HG03575 (cell line): ENCODE results near the gene MAP3K7.

ENCODE experiments used
- ATAC-seq: cut with Tn5 transposase; IDR thresholded peaks from one replicate; pipeline ENCODE4 v1.9.1; 2021; ENCODE audit not compliant: unreplicated experiment, insufficient number of reproducible peaks, low FRiP score; ENCODE audit errors: extremely low read depth

The MAP3K7 gene

GRCh38 chr6:90537027-90537426 lies 49.8 kb downstream of the MAP3K7 start:
- no peak for ATAC-seq

- no peak for ATAC-seq
Measured at GRCh38 chr6:90536520-90536919, 50.4 kb downstream of the MAP3K7 start.

GRCh38 chr6:90534337-90535025 lies 52.4 kb downstream of the MAP3K7 start:
- no peak for ATAC-seq

- ATAC-seq: no peak
Measured at GRCh38 chr6:90533615-90534336, 53.1 kb downstream of the MAP3K7 start.

GRCh38 chr6:90530882-90531281 lies 56.0 kb downstream of the MAP3K7 start:
- no peak for ATAC-seq

- ATAC-seq: no peak
Measured at GRCh38 chr6:90525421-90525820, 61.5 kb downstream of the MAP3K7 start.

GRCh38 chr6:90523779-90524310 lies 63.0 kb downstream of the MAP3K7 start:
- ATAC-seq: no peak

GRCh38 chr6:90521955-90522354 lies 64.9 kb downstream of the MAP3K7 start:
- ATAC-seq: no peak

GRCh38 chr6:90516074-90516660 lies 70.7 kb downstream of the MAP3K7 start:
- ATAC-seq: no peak

GRCh38 chr6:90514496-90514895 lies 72.4 kb downstream of the MAP3K7 start:
- no peak for ATAC-seq

GRCh38 chr6:90508753-90509152 lies 78.1 kb downstream of the MAP3K7 start:
- ATAC-seq: no peak

GRCh38 chr6:90502866-90503407 lies 83.9 kb downstream of the MAP3K7 start:
- ATAC-seq: no peak

- no peak for ATAC-seq
Measured at GRCh38 chr6:90502381-90502780, 84.5 kb downstream of the MAP3K7 start.

GRCh38 chr6:90500458-90500857 lies 86.4 kb downstream of the MAP3K7 start:
- no peak for ATAC-seq

GRCh38 chr6:90497411-90497810 lies 89.5 kb downstream of the MAP3K7 start:
- no peak for ATAC-seq

GRCh38 chr6:90496258-90497016 lies 90.4 kb downstream of the MAP3K7 start:
- ATAC-seq: no peak

GRCh38 chr6:90495216-90495817 lies 91.6 kb downstream of the MAP3K7 start:
- ATAC-seq: no peak

- no peak for ATAC-seq
Measured at GRCh38 chr6:90494067-90494780, 92.6 kb downstream of the MAP3K7 start.
